SJSA1 (cell line): Measurements from ENCODE around the gene FAM76A. TPM values are rescaled to one million over a fixed set of nuclear protein-coding genes. Genes with fewer than 3 reads are reported as not detected.

Experiments
- DNase-seq, 2 experiments: peaks; one replicate each; pipeline ENCODE4 v3.0.0-alpha.2; 2015 to 2020; ENCODE audit warnings: low spot score in 2 of 2, low read depth in 1 of 2
- H3K27ac ChIP-seq: fragments of 250-450 bp; sonication (Bioruptor Pico); 2 replicates; pipeline ENCODE4 v1.5.1; 2020; ENCODE audit warnings: mild to moderate bottlenecking, moderate library complexity
- H3K27me3 ChIP-seq: fragments of 250-450 bp; sonication (Bioruptor Pico); replicated peaks from 2 replicates; pipeline ENCODE4 v1.5.1; 2020; ENCODE audit warnings: mild to moderate bottlenecking, moderate library complexity
- H3K36me3 ChIP-seq: fragments of 250-450 bp; sonication (Bioruptor Pico); 2 replicates; pipeline ENCODE4 v1.5.1; 2020; ENCODE audit warnings: mild to moderate bottlenecking
- H3K4me1 ChIP-seq: fragments of 250-450 bp; sonication (Bioruptor Pico); replicated peaks from 2 replicates; pipeline ENCODE4 v1.6.1; 2021; ENCODE audit warnings: mild to moderate bottlenecking
- H3K4me3 ChIP-seq: fragments of 250-450 bp; sonication (Bioruptor Pico); 2 replicates; pipeline ENCODE4 v1.5.1; 2020; ENCODE audit warnings: mild to moderate bottlenecking
- H3K9me3 ChIP-seq: fragments of 250-450 bp; sonication (Bioruptor Pico); replicated peaks from 2 replicates; pipeline ENCODE4 v1.5.1; 2020; ENCODE audit warnings: mild to moderate bottlenecking
- total RNA-seq: library from RNA; depleted of rRNA; stranded (reverse); fragments of >200 nt; shearing (Covaris generic); gene quantifications from 2 replicates; pipeline ENCODE4 v1.2.3, GENCODE V29; 2014

FAM76A gene
- total RNA-seq, 1 experiment from 2014 or later: 12.5 TPM

DNA sequence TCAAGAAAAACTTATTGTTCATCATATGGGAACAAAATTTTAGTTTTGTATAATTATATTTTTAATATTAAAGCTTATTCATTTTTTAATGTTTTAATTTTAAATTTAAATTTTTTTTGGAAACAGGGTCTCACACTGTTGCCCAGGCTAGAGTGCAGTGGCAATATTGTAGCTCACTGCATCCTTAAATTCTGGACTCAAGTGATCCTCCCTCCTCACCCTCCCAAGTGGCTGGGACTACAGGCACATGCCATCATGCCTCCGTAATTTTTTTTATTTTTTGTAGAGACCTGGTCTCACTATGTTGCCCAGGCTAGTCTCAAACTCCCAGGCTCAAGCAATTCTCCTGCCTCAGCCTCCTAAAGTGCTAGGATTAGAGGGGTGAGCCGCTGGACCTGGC is 20.2 kb upstream of the FAM76A start:
- Histone ChIP-seq H3K36me3 (no peaks in the 10 kb centered on the region), H3K9me3 (peaks cover 4% of the 10 kb centered on the region), H3K27me3 (no peaks in the 10 kb centered on the region; the same call in 1 of the 2 replicates), H3K4me1 (no peaks in the 10 kb centered on the region), H3K4me3 (no peak overlapping the region), H3K27ac (no peak overlapping the region)
- DNase-seq: no peak

DNA sequence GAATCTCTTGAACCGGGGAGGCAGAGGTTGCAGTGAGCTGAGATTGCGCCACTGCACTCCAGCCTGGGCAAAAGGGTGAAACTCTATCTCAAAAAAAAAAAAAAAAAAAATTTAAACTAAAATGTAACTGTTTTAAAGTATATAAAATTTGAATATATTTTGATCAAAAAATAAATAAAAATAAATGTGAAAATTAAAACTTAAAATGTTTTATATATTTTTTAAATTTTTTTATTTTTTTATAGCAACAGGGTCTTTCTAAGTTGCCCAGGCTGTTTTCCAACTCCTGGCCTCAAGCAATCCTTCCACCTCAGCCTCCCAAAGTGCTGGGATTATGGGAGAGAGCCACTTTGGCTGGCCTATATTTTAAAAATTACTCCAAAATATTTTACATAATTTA is 15.2 kb upstream of the FAM76A start:
- no peak for DNase-seq
- H3K4me1 ChIP-seq: no peaks in the 10 kb centered on the region
- no peaks in the 10 kb centered on the region for H3K36me3 ChIP-seq
- no peak overlapping the region for H3K27ac ChIP-seq
- H3K4me3 ChIP-seq: no peak overlapping the region
- no peaks in the 10 kb centered on the region; the same call in 1 of the 2 replicates for H3K27me3 ChIP-seq
- H3K9me3 ChIP-seq: 0 out of 2 replicates have a peak, but pooled peaks cover 4% of the 10 kb centered on the region

DNA sequence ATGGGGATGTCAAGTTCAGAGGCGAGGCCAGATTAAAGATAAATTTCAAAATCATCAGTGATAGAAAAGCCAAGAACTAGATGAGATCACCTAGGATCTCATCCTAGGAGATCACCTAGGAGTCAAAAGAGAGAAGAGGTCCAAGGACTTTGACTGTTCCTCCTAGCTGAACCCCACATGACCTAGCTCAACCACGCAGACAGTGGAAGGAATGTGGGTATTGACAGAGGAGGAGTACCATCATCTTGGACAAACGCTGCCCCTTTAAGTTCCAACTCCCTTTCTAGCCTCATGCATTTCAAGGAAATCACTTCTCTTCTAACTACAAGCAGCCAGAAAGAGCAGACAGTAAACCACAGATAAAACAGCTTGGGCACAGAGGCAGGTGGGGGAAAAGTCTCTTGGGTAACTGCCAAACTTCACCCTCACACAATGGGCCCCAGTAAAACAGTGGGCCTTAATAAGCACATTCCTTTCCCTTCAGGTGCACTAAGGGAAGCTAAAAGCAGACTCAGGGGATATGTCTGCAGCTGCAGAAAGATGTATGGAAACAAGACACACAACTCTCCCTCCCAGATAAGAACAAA is 12.5 kb upstream of the FAM76A start:
- Histone ChIP-seq H3K27ac (no peak overlapping the region), H3K36me3 (no peaks in the 10 kb centered on the region), H3K27me3 (peaks cover 10% of the 10 kb centered on the region; the same call in 1 of the 2 replicates), H3K4me1 (no peaks in the 10 kb centered on the region; the same call in 1 of the 2 replicates), H3K9me3 (peaks cover 12% of the 10 kb centered on the region), H3K4me3 (no peak overlapping the region)
- DNase-seq: no peak

DNA sequence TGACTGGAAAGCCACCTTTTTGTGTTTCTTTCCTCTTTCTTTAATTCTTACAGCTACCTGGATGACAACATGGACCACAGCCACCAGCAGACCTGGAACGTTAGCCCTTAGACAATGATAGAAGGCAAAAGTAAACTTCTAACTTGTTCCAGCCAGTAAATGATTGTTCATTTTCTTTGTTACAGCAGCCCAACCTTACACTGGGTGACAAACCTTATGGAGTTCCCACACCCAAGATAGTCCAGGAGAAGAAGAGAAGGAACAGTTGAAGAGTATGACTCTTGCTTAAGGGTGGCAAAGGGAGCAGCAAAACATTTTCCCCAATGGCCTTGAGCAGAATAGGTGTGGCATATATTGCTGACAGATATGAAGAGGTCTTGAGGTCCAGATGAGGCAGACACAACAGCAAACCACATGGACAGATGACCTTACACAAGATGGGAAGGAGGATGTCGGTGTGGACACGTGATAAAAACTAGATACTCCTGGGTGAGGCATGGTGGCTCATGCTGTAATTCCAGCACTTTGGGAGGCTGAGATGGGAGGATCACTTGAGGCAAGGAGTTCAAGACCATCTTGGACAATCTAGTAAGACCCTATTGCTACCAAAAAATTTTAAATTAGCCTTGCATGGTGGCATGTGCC is 11.8 kb upstream of the FAM76A start:
- no peak overlapping the region for H3K4me3 ChIP-seq
- H3K9me3 ChIP-seq: peaks cover 12% of the 10 kb centered on the region
- H3K4me1 ChIP-seq: no peaks in the 10 kb centered on the region; the same call in 1 of the 2 replicates
- H3K36me3 ChIP-seq: no peaks in the 10 kb centered on the region
- H3K27me3 ChIP-seq: peaks cover 11% of the 10 kb centered on the region; the same call in 1 of the 2 replicates
- H3K27ac ChIP-seq: no peak overlapping the region
- DNase-seq: no peak

DNA sequence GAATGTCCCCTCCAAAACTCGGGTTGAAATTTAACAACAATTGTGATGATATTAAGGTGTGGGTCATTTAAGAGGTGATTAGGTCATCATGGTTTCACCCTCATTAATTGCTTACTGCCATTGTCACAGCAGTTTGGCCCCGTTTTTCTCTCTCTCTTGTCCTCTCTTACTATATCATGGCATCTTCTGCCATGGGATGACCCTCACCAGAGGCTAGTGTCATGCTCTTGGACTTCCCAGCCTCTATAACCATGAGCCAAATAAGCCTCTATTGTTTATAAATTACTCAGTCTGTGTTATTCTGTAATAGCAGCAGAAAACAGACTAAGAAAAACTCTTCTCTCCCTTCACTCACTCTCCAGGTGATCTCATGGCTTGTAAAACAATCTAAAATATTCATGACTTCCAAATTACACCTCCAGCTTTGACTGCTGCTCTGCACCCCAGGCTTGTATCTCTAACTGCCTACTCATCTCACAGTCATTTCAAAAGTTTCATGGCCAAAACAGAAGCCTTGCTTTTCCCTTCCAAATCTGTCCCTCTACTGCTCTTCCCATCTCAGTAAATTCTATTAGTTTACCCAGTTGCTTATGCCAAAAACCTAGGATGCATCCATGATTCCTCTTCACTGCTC is 9.4 kb upstream of the FAM76A start:
- Histone ChIP-seq H3K9me3 (peaks cover 12% of the 10 kb centered on the region), H3K4me1 (no peaks in the 10 kb centered on the region; the same call in 1 of the 2 replicates), H3K4me3 (no peak overlapping the region), H3K27me3 (peaks cover 16% of the 10 kb centered on the region; the same call in 1 of the 2 replicates), H3K36me3 (no peaks in the 10 kb centered on the region), H3K27ac (no peak overlapping the region)
- DNase-seq: no peak

DNA sequence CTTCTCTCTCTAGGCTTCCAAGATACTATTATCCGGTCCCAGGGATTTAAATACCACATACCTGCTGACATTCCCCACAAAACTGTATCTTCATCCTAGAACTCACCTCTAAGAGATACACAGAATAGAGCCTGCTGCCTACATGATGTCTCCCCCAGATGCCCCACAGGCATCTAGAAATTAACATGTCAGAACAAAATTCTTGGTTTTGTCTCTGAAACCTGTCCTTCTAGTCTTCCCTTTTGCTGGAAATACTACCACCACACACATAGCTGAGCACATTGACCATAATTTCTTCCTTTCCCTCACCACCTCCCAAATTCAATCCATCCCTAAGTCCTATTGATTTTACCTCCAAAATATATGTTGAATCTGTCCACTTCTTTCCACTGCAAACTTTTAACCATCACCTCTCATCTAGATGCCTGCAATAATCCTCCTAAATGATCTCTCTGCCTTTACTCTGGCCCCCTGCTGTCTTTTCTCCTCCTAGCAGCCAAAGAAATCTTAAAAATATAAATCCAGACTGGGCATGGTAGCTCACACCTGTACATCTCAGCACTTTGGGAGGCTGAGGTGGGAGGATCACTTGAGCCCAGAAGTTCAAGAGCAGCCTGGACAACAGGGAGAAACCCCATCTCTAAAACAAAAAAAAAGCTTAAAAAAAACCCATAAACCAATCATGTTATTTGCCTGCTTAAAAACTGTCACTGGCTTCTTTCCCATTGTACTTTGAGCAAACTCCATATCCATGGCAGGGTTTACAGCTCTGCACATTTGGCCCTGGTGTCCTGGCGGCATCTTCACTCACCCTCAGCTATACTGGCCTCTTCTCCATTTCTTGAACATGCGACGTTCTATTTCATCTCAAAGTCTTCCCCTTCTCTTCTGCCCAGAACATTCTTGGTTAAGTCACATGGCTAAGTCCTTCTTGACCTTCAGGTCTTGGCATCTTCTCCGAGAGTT is 6.2 kb upstream of the FAM76A start:
- DNase-seq: no peak

DNA sequence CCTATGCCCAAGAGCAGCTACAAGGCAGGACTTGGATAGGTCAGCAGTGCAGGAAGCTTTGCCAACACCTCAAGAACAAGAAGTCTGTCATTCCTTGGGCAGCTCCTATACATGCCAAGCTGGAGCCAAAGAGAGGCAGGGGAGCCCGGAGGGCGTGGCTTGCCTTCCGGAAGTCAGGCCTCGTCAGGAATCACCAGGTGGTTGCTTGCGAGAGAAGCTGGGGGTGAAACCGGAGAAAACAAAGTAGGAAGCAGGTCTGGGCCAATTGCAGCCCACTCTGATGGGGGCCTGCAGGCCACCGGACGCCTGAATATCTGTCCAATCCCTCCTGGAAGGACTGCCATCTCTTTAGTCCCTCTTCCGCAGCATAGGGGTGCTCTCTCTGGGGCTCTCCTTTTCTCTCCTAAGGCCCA is 794 bp upstream of the FAM76A start:
- H3K27ac ChIP-seq: peak overlapping the region; percentile 53

More for the DNA sequence above, 6.2 kb upstream of the FAM76A start:
- Histone ChIP-seq H3K36me3 (no peaks in the 10 kb centered on the region), H3K4me3 (no peak overlapping the region), H3K9me3 (peaks cover 8% of the 10 kb centered on the region), H3K27me3 (peaks cover 16% of the 10 kb centered on the region; the same call in 1 of the 2 replicates), H3K4me1 (no peaks in the 10 kb centered on the region; the same call in 1 of the 2 replicates), H3K27ac (no peak overlapping the region)

DNA sequence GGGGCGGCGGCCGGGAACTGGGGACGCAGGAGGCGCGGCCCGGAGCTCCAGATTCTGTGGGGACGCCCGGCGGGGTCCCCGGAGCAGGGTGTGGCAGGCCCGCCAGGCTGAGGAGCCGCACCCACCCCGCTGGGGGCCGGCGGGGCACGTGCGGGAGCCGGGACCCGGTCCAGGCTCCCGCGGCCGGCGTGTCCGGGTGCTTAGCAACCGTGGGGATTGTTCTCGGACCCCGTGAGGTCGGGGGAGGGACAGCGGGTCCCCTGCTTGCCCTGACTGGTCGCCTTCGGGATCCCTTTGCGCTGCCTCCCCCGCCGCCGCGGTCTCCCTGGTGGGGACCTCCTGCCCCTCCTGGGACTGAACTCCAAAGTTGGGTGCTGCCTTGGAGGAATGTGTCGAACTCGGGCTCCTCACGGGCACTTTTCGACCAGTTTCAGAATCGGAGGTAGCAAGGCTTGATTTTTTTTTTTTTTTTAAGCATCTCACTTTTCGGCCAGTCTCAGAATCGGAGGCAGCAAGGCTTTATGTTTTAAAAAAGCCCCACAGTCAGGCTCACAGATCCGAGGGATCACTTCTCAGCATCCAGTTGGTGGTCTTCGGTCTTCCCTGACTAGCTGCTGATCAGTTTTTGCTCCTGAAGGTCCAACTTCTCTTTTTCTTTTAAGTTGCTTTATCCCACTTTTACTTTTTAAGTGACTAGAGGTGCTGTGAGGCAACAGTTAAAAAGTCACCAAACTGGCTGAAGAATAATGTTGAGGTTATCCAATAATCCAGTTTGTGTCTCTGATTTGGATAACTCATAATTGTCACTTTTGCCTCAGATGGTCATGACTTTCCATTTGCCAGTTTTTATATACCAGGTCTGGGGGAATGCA is 648 bp downstream of the FAM76A start:
- Histone ChIP-seq H3K4me3 (peak overlapping the region; percentile 74), H3K27ac (peak overlapping the region; percentile 39)
- peak; percentile 73 to 82 for DNase-seq

More for the DNA sequence above, 794 bp upstream of the FAM76A start:
- Histone ChIP-seq H3K36me3 (peaks cover 7% of the 10 kb centered on the region; the same call in 1 of the 2 replicates), H3K4me1 (peaks cover 10% of the 10 kb centered on the region), H3K9me3 (no peaks in the 10 kb centered on the region), H3K4me3 (peak overlapping the region; percentile 74), H3K27me3 (no peaks in the 10 kb centered on the region)
- no peak for DNase-seq

DNA sequence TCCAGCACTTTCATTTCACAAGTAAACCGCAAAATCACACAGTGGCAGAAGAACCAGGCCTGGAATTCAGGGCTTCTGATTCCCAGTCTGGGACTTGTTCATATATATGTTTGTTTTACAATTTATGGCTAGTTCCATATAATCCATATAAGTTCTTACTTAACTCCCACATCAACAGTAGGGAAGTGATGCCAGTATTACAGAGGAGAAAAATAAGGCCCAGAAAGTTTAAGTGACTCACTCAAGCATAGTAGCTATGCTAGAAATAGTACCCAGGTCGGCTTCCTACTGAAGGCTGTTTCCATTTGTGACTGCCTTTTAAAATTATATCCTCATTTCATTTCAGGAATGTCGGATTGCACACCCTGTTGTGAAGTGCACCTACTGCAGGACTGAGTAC is 1.4 kb downstream of the FAM76A start:
- H3K9me3 ChIP-seq: no peaks in the 10 kb centered on the region
- peak overlapping the region; percentile 74; the same call in 1 of the 2 replicates for H3K4me3 ChIP-seq
- H3K36me3 ChIP-seq: peaks cover 11% of the 10 kb centered on the region; the same call in 1 of the 2 replicates
- DNase-seq: no peak
- no peak overlapping the region for H3K27ac ChIP-seq
- H3K4me1 ChIP-seq: peaks cover 10% of the 10 kb centered on the region
- H3K27me3 ChIP-seq: no peaks in the 10 kb centered on the region

More for the DNA sequence above, 648 bp downstream of the FAM76A start:
- Histone ChIP-seq H3K4me1 (peaks cover 10% of the 10 kb centered on the region), H3K36me3 (peaks cover 7% of the 10 kb centered on the region; the same call in 1 of the 2 replicates), H3K9me3 (no peaks in the 10 kb centered on the region), H3K27me3 (no peaks in the 10 kb centered on the region)

DNA sequence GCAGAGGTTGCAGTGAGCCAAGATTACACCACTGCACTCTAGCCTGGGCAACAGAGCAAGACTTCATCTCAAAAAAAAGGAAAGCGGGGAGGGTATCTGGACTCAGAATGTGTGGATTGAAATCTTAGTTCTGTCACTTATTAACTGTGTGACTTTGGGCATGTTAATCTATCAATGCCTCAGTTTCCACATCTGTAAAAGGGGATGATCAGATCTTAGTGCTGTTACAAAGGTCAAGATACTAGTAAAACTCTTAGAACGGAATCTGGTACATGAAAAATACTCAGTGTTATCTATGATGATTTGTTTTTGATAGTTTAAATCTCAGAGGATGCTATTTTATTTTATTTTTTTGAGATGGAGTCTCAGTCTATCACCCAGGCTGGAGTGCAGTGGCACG is 10.5 kb downstream of the FAM76A start:
- H3K9me3 ChIP-seq: no peaks in the 10 kb centered on the region
- no peaks in the 10 kb centered on the region for H3K4me1 ChIP-seq
- H3K4me3 ChIP-seq: no peak overlapping the region
- peaks cover 35% of the 10 kb centered on the region for H3K36me3 ChIP-seq
- no peaks in the 10 kb centered on the region for H3K27me3 ChIP-seq
- no peak for DNase-seq
- H3K27ac ChIP-seq: no peak overlapping the region

DNA sequence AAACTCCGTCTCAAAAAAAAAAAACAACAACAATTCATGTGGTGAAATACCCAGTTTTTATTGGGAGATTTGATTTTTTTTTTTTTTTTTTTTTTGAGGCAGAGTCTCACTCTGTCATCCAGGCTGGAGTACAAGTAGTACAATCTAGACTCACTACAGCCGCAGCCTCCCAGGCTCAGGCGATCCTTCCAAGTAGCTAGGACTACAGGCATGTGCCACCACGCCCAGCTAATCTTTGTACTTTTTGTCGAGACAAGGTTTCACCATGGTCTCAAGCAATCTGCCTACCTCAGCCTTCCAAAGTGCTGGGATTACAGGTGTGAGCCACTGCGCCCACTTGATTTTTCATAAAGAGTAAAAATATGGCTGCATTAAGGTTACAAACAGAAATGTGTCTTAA is 15.4 kb downstream of the FAM76A start:
- H3K36me3 ChIP-seq: peaks cover 32% of the 10 kb centered on the region
- no peak overlapping the region for H3K4me3 ChIP-seq
- H3K9me3 ChIP-seq: no peaks in the 10 kb centered on the region
- H3K27me3 ChIP-seq: no peaks in the 10 kb centered on the region
- H3K4me1 ChIP-seq: no peaks in the 10 kb centered on the region
- DNase-seq: no peak
- H3K27ac ChIP-seq: no peak overlapping the region

DNA sequence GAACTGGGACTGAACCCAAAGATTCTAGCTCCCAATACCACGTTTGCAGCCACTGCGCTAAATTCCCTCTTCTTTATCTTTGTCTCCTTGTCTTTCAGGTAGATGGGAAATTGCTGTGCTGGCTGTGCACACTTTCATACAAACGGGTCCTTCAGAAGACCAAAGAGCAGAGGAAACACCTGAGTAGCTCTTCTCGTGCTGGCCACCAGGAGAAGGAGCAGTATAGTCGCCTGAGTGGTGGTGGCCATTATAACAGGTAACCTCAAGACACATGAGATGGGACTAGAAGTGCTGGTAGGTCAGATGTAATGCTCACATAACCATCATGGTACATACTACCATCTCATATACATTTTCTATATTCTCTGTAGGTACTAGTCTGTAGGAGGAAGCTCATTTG is 18.8 kb downstream of the FAM76A start:
- H3K27ac ChIP-seq: no peak overlapping the region
- no peak for DNase-seq
- no peak overlapping the region for H3K4me3 ChIP-seq
- peaks cover 34% of the 10 kb centered on the region for H3K36me3 ChIP-seq
- no peaks in the 10 kb centered on the region for H3K9me3 ChIP-seq
- H3K4me1 ChIP-seq: no peaks in the 10 kb centered on the region
- no peaks in the 10 kb centered on the region for H3K27me3 ChIP-seq
